Keratinocyte (primary cell): Measurements from ENCODE around the gene NBPF6. TPM values are rescaled to one million over a fixed set of nuclear protein-coding genes. Genes with fewer than 3 reads are reported as not detected.

Experiments
- DNase-seq: peaks from one replicate; pipeline ENCODE4 v3.0.0-alpha.2; 2011; ENCODE audit warnings: low read depth, missing footprints, low spot score
- FAIRE-seq: peaks from 2 replicates; lab custom pipeline; 2011; peaks lifted over from hg19 to GRCh38; lab: Jason Lieb, UNC
- H2AFZ ChIP-seq: 2 replicates; pipeline ENCODE4 v1.6.0; 2012; ENCODE audit warnings: low read length, control low read depth, inconsistent platforms; ENCODE audit not compliant: control insufficient read depth
- H3K27ac ChIP-seq: 2 replicates; pipeline ENCODE4 v1.5.1; 2011; ENCODE audit warnings: low read length; ENCODE audit not compliant: control insufficient read depth, insufficient read depth
- H3K27me3 ChIP-seq: 3 replicates; pipeline ENCODE4 v1.6.0; 2011; ENCODE audit warnings: low read length; ENCODE audit not compliant: control insufficient read depth, insufficient read depth; ENCODE audit errors: extremely low read depth
- H3K36me3 ChIP-seq, 2 experiments: 2 replicates in 1 of 2; 3 replicates in 1 of 2; pipeline ENCODE4 v1.5.1; 2011; ENCODE audit warnings: low read length in 2 of 2, mild to moderate bottlenecking in 1 of 2; ENCODE audit not compliant: control insufficient read depth in 2 of 2, insufficient read depth in 2 of 2; ENCODE audit errors: extremely low read depth in 1 of 2
- H3K4me1 ChIP-seq: 3 replicates; pipeline ENCODE4 v1.5.1; 2011; ENCODE audit warnings: low read length; ENCODE audit not compliant: control insufficient read depth, insufficient read depth; ENCODE audit errors: extremely low read depth
- H3K4me2 ChIP-seq: 3 replicates; pipeline ENCODE4 v1.6.0; 2011; ENCODE audit warnings: low read depth, low read length; ENCODE audit not compliant: control insufficient read depth, insufficient read depth; ENCODE audit errors: extremely low read depth
- H3K4me3 ChIP-seq, 3 experiments: fragments of 200-600 bp in 1 of 3; sonication (generic) in 1 of 3; 2 replicates in 2 of 3; 3 replicates in 1 of 3; pipeline ENCODE4 v1.5.1; 2011 to 2016; ENCODE audit warnings: low read length in 3 of 3, mild to moderate bottlenecking in 3 of 3, control low read depth in 2 of 3, inconsistent platforms in 1 of 3, low read depth in 1 of 3, mixed read lengths in 1 of 3, mixed run types in 1 of 3, moderate library complexity in 1 of 3; ENCODE audit not compliant: control insufficient read depth in 2 of 3, insufficient read depth in 2 of 3; ENCODE audit errors: extremely low read depth in 1 of 3
- H3K79me2 ChIP-seq: 2 replicates; pipeline ENCODE4 v1.6.0; 2012; ENCODE audit warnings: low read length; ENCODE audit not compliant: control insufficient read depth, insufficient read depth
- H3K9ac ChIP-seq: 3 replicates; pipeline ENCODE4 v1.6.0; 2011; ENCODE audit warnings: low read length; ENCODE audit not compliant: control insufficient read depth, insufficient read depth; ENCODE audit errors: extremely low read depth
- H3K9me1 ChIP-seq: 3 replicates; pipeline ENCODE4 v1.6.0; 2011; ENCODE audit warnings: low read length; ENCODE audit not compliant: control insufficient read depth, insufficient read depth; ENCODE audit errors: extremely low read depth
- H3K9me3 ChIP-seq: 2 replicates; pipeline ENCODE4 v1.5.1; 2012; ENCODE audit warnings: low read depth, low read length; ENCODE audit not compliant: control insufficient read depth
- H4K20me1 ChIP-seq: 3 replicates; pipeline ENCODE4 v1.6.0; 2011; ENCODE audit warnings: low read length; ENCODE audit not compliant: control insufficient read depth, insufficient read depth; ENCODE audit errors: extremely low read depth
- EZH2 ChIP-seq: IDR thresholded peaks from one replicate; pipeline ENCODE4 v1.6.1; 2012; ENCODE audit warnings: inconsistent platforms, mild to moderate bottlenecking, low read length, moderate library complexity
- dilution Hi-C: fragments of 300-500 bp; cut with MboI; formaldehyde crosslinking; loops from one replicate; pipeline ENCODE4 v1.7.0; 2020; ENCODE audit warnings: low sequenced_read_pairs; ENCODE audit not compliant: extremely low pct_ligation_motif_present
- polyA plus RNA-seq, 5 experiments: library from polyadenylated mRNA; depleted of rRNA in 3 of 5; stranded (reverse) in 3 of 5; stranded (forward) in 1 of 5; unstranded in 1 of 5; fragments of >200 nt; gene quantifications; 1 replicate in 1 of 5; 2 replicates in 3 of 5; 3 replicates in 1 of 5; pipeline versions ENCODE4 v1.2.1 to v1.2.3, GENCODE V29; 2011 to 2012; ENCODE audit warnings: missing spikeins in 2 of 5, low read depth in 1 of 5, low replicate concordance in 1 of 5
- TF ChIP-seq, protein P1 (sequence below), 3 experiments: IDR thresholded peaks in 1 of 3; conservative IDR thresholded peaks in 1 of 3; optimal IDR thresholded peaks in 1 of 3; 2 replicates in 2 of 3; 3 replicates in 1 of 3; pipeline versions ENCODE3 to v1.5.1; 2011; ENCODE audit warnings: low read length in 3 of 3, mild to moderate bottlenecking in 3 of 3, moderate library complexity in 2 of 3, control low read depth in 1 of 3, inconsistent platforms in 1 of 3; ENCODE audit not compliant: insufficient read depth in 2 of 3; ENCODE audit errors: extremely low read depth in 1 of 3

The NBPF6 gene
- polyA plus RNA-seq, 1 donor (not counting 4 experiments of a cell fraction or from before 2014, with no cell fraction given), result not detected

DNA sequence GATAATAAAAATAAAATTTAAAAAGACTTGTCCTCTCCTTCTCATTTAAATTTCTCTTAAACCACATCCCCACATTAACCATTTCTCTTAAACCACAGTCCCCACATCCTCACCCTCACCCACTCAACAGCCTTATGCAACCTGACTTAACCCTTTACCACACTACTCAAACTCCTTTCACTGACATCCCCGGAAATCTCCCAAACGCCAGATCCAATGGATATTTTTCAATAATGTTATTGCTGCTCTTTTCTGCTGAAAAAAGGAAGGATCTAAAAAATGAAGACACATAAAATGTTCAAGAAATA is 55.6 kb downstream of the NBPF6 start:
- TF ChIP-seq EZH2, result no peak
- TF ChIP-seq, protein P1, sequence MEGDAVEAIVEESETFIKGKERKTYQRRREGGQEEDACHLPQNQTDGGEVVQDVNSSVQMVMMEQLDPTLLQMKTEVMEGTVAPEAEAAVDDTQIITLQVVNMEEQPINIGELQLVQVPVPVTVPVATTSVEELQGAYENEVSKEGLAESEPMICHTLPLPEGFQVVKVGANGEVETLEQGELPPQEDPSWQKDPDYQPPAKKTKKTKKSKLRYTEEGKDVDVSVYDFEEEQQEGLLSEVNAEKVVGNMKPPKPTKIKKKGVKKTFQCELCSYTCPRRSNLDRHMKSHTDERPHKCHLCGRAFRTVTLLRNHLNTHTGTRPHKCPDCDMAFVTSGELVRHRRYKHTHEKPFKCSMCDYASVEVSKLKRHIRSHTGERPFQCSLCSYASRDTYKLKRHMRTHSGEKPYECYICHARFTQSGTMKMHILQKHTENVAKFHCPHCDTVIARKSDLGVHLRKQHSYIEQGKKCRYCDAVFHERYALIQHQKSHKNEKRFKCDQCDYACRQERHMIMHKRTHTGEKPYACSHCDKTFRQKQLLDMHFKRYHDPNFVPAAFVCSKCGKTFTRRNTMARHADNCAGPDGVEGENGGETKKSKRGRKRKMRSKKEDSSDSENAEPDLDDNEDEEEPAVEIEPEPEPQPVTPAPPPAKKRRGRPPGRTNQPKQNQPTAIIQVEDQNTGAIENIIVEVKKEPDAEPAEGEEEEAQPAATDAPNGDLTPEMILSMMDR (optimal IDR thresholded peaks at IDR 0.05 in 1 of 3, IDR thresholded peaks at IDR 0.05 in 1 of 3, conservative IDR thresholded peaks at IDR 0.05 in 1 of 3; ENCODE audit: extremely low read depth in 1 of 3, insufficient read depth in 2 of 3, low read length in 3 of 3), result no peak
- Histone ChIP-seq H3K9ac (no peak overlapping the region), H3K27ac (no peak overlapping the region), H3K4me1 (no peaks in the 10 kb centered on the region), H3K27me3 (no peaks in the 10 kb centered on the region), H3K79me2 (no peaks in the 10 kb centered on the region), H3K36me3 (no peaks in the 10 kb centered on the region), H2AFZ (no peak overlapping the region), H3K4me3 (no peak overlapping the region), H3K9me3 (no peaks in the 10 kb centered on the region), H3K4me2 (no peak overlapping the region), H4K20me1 (no peaks in the 10 kb centered on the region), H3K9me1 (no peaks in the 10 kb centered on the region)
- FAIRE-seq (no peak), DNase-seq (no peak)
- dilution Hi-C loops, result no loop called here

DNA sequence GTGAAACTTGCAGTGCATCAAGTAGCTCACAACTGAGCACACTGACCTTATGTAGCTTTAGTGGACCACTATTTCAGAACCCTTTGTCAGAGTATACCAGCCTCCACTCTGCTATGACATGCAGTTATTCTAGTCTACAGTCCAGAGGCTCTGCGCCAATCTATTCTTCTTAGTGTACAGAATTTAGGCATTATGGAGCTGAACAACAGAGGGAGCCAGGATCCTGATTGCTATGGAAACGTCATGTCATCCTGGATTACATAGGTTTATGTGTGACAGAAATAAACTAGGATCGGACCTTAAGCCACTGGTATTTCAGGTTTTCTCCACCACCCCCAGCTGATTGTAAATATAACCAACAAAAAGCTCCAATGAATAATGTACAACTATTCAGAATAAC is 61.6 kb downstream of the NBPF6 start:
- dilution Hi-C loops, result no loop called here

More for the DNA sequence above, 61.6 kb downstream of the NBPF6 start:
- no peaks in the 10 kb centered on the region for H3K4me1 ChIP-seq
- TF ChIP-seq EZH2, result no peak
- TF ChIP-seq, protein P1 (optimal IDR thresholded peaks at IDR 0.05 in 1 of 3, IDR thresholded peaks at IDR 0.05 in 1 of 3, conservative IDR thresholded peaks at IDR 0.05 in 1 of 3; ENCODE audit: extremely low read depth in 1 of 3, insufficient read depth in 2 of 3, low read length in 3 of 3), result no peak
- FAIRE-seq, result no peak
- H3K27me3 ChIP-seq, result no peaks in the 10 kb centered on the region
- no peak for DNase-seq
- H3K9me3 ChIP-seq, result no peaks in the 10 kb centered on the region
- H2AFZ ChIP-seq, result no peak overlapping the region
- H3K9ac ChIP-seq, result no peak overlapping the region
- H3K4me2 ChIP-seq, result no peak overlapping the region
- H4K20me1 ChIP-seq, result no peaks in the 10 kb centered on the region
- no peaks in the 10 kb centered on the region for H3K36me3 ChIP-seq
- H3K4me3 ChIP-seq, result no peak overlapping the region
- no peaks in the 10 kb centered on the region for H3K9me1 ChIP-seq
- H3K79me2 ChIP-seq, result no peaks in the 10 kb centered on the region
- H3K27ac ChIP-seq, result no peak overlapping the region
